HepG2 (cell line): Measurements from ENCODE around the gene MAN1C1.

Source experiments
- CENPT ChIP-seq: sonication (generic); formaldehyde crosslinking; IDR thresholded peaks from 2 replicates; pipeline ENCODE4 v1.8.0; 2022; ENCODE audit warnings: low read depth, mild to moderate bottlenecking, moderate library complexity, missing genetic modification reagents
- HOXD1 ChIP-seq: sonication (generic); formaldehyde crosslinking; IDR thresholded peaks from 2 replicates; pipeline ENCODE4 v1.5.0; 2020; ENCODE audit warnings: missing genetic modification reagents

GRCh38 chr1:25580927-25581326 lies 35.7 kb upstream of the MAN1C1 start:
- TF ChIP-seq CENPT (CRISPR knock-in tag), result no peak
- TF ChIP-seq HOXD1, result no peak
